Activated CD4-positive, alpha-beta T cell treated with anti-CD3 and anti-CD28 coated beads, Interleukin-2, amount 50 U/mL, for 48 hours (primary cell): ENCODE results near the gene ZNF407.
"Not testable (repeated sequence)": the region's sequence is repeated elsewhere in the genome, so short reads cannot be mapped to it uniquely, and the experiment has no call there.

Experiments
- DNase-seq, 2 experiments: peaks; one replicate each; pipeline ENCODE4 v3.0.0-alpha.2; 2020

Gene ZNF407

GRCh38 chr18:75083761-75084160 is 486.1 kb downstream of the ZNF407 start:
- no peak for DNase-seq

- not testable (repeated sequence) for DNase-seq
Observed at GRCh38 chr18:75085676-75086075, 488.0 kb downstream of the ZNF407 start.

- no peak for DNase-seq
Observed at GRCh38 chr18:75086494-75087034, 488.9 kb downstream of the ZNF407 start.

- DNase-seq, result no peak
Observed at GRCh38 chr18:75087119-75088020, 489.7 kb downstream of the ZNF407 start.

GRCh38 chr18:75088021-75088506 is 490.4 kb downstream of the ZNF407 start:
- DNase-seq, result no peak

GRCh38 chr18:75088622-75089211 is 491.0 kb downstream of the ZNF407 start:
- no peak for DNase-seq

GRCh38 chr18:75089748-75090327 is 492.2 kb downstream of the ZNF407 start:
- DNase-seq, result no peak

- no peak for DNase-seq
Observed at GRCh38 chr18:75090336-75090735, 492.7 kb downstream of the ZNF407 start.

GRCh38 chr18:75097491-75098225 is 500.0 kb downstream of the ZNF407 start:
- no peak for DNase-seq

- DNase-seq, result no peak
Observed at GRCh38 chr18:75100832-75101630, 503.4 kb downstream of the ZNF407 start.

- DNase-seq, result no peak
Observed at GRCh38 chr18:75101916-75102315, 504.2 kb downstream of the ZNF407 start.

GRCh38 chr18:75104029-75104428 is 506.4 kb downstream of the ZNF407 start:
- not testable (repeated sequence) for DNase-seq

GRCh38 chr18:75104483-75104882 is 506.8 kb downstream of the ZNF407 start:
- DNase-seq, result no peak

GRCh38 chr18:75105551-75106254 is 508.0 kb downstream of the ZNF407 start:
- DNase-seq, result no peak

- no peak for DNase-seq
Observed at GRCh38 chr18:75106746-75107145, 509.1 kb downstream of the ZNF407 start.

- no peak for DNase-seq
Observed at GRCh38 chr18:75107196-75107930, 509.7 kb downstream of the ZNF407 start.

- DNase-seq, result no peak
Observed at GRCh38 chr18:75107931-75108276, 510.2 kb downstream of the ZNF407 start.

GRCh38 chr18:75108579-75109318 is 511.1 kb downstream of the ZNF407 start:
- DNase-seq, result no peak

- no peak for DNase-seq
Observed at GRCh38 chr18:75109319-75109691, 511.6 kb downstream of the ZNF407 start.

GRCh38 chr18:75109819-75110218 is 512.1 kb downstream of the ZNF407 start:
- no peak for DNase-seq
